Right ventricle myocardium inferior (tissue), 1 donor: Measurements from ENCODE around the gene RFX2. TPM values are rescaled to one million over a fixed set of nuclear protein-coding genes. Genes with fewer than 3 reads are reported as not detected.

ENCODE experiments used
- total RNA-seq: library from RNA; stranded (reverse); fragmentation: NEBNext Ultra II Directional; extraction: Animal tissue kit (Norgen Biotek cat#: 25700); gene quantifications from one replicate; pipeline ENCODE4 v1.2.1, GENCODE V29; 2021
- donor health status: DM: no; HTN: yes; CAD: no; lungs with severe emphysema.

Gene RFX2
- total RNA-seq, 1 donor from 2014 or later, result 5.4 TPM

Other genes starting within 250 kb of the RFX2 start
- gene FUT5, start 240.0 kb downstream of the RFX2 start, total RNA-seq, result not detected
- 571 TPM for gene NDUFA11, start 206.7 kb downstream of the RFX2 start, total RNA-seq
- gene VMAC, start 205.6 kb downstream of the RFX2 start, total RNA-seq, result 1.6 TPM
- gene CAPS, start 196.2 kb downstream of the RFX2 start, total RNA-seq, result 3.8 TPM
- gene RANBP3, start 132.4 kb downstream of the RFX2 start, total RNA-seq, result 65.6 TPM
- gene ACSBG2, start 25.2 kb upstream of the RFX2 start, total RNA-seq, result not detected
- 40.1 TPM for gene MLLT1, start 169.5 kb upstream of the RFX2 start, total RNA-seq
- gene ACER1, start 223.1 kb upstream of the RFX2 start, total RNA-seq, result not detected